H1 (cell line): ENCODE results near the gene LIMK2.

Experiments used
- CBX8 ChIP-seq: fragments of 300-800, 300-1000 bp; sonication (generic); IDR thresholded peaks from 2 replicates; pipeline ENCODE4 v1.7.1; 2016; ENCODE audit warnings: low read depth, low read length, borderline replicate concordance
- CTCF ChIP-seq, 3 experiments: IDR thresholded peaks; 1 replicate in 2 of 3; 2 replicates in 1 of 3; pipeline versions ENCODE4 v1.5.1 to v1.6.1; 2011; ENCODE audit warnings: low read length in 3 of 3, mild to moderate bottlenecking in 3 of 3, inconsistent platforms in 2 of 3, low read depth in 1 of 3, moderate library complexity in 1 of 3; ENCODE audit not compliant: insufficient read depth in 1 of 3; ENCODE audit errors: control extremely low read depth in 1 of 3
- GABPA ChIP-seq: IDR thresholded peaks from 2 replicates; pipeline ENCODE4 v1.6.1; 2011; ENCODE audit warnings: mild to moderate bottlenecking, low read length, moderate library complexity, borderline replicate concordance; ENCODE audit not compliant: insufficient read depth
- MAX ChIP-seq: IDR thresholded peaks from 2 replicates; pipeline ENCODE4 v1.6.1; 2012; ENCODE audit warnings: inconsistent platforms

DNA sequence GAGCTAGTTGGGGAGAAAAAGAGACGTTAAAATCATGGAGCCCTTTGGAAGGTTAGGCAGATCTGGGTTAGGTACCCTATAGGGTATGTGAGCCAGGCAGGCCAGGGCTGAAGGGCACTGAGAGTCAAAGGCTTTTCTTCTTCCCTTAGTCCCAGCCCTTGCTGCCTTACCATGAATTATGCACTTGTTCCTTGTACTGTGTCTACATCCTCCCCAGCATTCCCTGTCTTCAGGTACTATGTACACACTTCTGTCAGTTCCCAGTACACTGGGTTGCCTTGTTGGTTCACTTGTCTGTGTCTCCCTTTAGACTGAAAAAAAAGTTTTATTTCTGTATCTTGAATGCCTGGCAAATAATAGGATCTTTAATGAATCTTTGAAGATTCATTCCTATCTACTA is 35.2 kb upstream of the LIMK2 start:
- TF ChIP-seq CTCF (IDR thresholded peaks at IDR 0.05; ENCODE audit: control extremely low read depth in 1 of 3, insufficient read depth in 1 of 3, low read depth in 1 of 3, low read length in 3 of 3) (no peak), MAX (no peak), CBX8 (no peak), GABPA (no peak)
